NB4 (cell line): ENCODE results near the gene COMT.

Experiments
- CTCF ChIP-seq: IDR thresholded peaks from one replicate; pipeline ENCODE4 v1.5.1; 2012; ENCODE audit warnings: low read depth, low read length
- POLR2A ChIP-seq: IDR thresholded peaks from 2 replicates; pipeline ENCODE4 v1.6.1; 2011; ENCODE audit warnings: mild to moderate bottlenecking; ENCODE audit not compliant: insufficient read length; ENCODE audit errors: extremely low read depth
- TF ChIP-seq, protein P1 (sequence below): IDR thresholded peaks from 2 replicates; pipeline ENCODE4 v1.6.1; 2011; ENCODE audit warnings: low read depth, low read length

DNA sequence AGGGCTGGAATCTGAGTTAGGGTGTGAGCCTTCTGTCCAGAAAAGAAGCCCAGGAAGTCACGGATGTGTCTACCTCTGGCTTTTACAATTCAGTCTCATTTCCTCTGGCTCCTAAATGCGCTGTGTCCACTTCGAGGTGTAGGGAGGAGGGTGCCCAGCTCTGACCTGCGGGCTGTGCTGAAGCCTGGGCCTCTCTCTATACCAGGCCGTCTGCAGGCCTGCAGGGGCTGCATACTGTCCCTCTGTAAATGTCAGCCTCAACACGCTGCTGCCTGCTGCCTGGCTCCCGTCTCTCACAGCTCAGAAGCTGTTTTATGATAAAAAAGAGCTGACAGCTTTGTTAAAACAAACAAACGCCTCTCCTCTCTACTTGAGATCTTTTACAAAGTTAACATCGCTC lies 60.6 kb downstream of the COMT start:
- TF ChIP-seq POLR2A (no peak), CTCF (no peak)
- TF ChIP-seq, protein P1, sequence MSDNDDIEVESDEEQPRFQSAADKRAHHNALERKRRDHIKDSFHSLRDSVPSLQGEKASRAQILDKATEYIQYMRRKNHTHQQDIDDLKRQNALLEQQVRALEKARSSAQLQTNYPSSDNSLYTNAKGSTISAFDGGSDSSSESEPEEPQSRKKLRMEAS, result no peak
